GM19099 (cell line): ENCODE data around the gene BDKRB1.

Experiments
- POLR2A ChIP-seq: IDR thresholded peaks from 3 replicates; pipeline ENCODE4 v1.6.1; 2011; ENCODE audit warnings: low read depth; ENCODE audit not compliant: insufficient read length; ENCODE audit errors: extremely low read depth

Gene BDKRB1

GRCh38 chr14:96255501-96256366 lies at the start of gene BDKRB1:
TSS of gene BDKRB1 (plus strand) at chr14:96256210. CDS start at chr14:96263683, 7,473 bp downstream.
- TF ChIP-seq POLR2A = no peak

- no peak for TF ChIP-seq POLR2A
Measured at GRCh38 chr14:96206461-96206860, 49.5 kb upstream of the BDKRB1 start.

- TF ChIP-seq POLR2A = no peak
Measured at GRCh38 chr14:96207686-96208085, 48.3 kb upstream of the BDKRB1 start.

GRCh38 chr14:96208739-96209138 lies 47.3 kb upstream of the BDKRB1 start:
- TF ChIP-seq POLR2A = no peak

GRCh38 chr14:96212140-96212539 lies 43.9 kb upstream of the BDKRB1 start:
- TF ChIP-seq POLR2A = no peak

- no peak for TF ChIP-seq POLR2A
Measured at GRCh38 chr14:96212896-96213295, 43.1 kb upstream of the BDKRB1 start.

- no peak for TF ChIP-seq POLR2A
Measured at GRCh38 chr14:96213871-96214465, 42.0 kb upstream of the BDKRB1 start.

- TF ChIP-seq POLR2A = no peak
Measured at GRCh38 chr14:96214793-96215192, 41.2 kb upstream of the BDKRB1 start.

GRCh38 chr14:96215452-96216244 lies 40.4 kb upstream of the BDKRB1 start:
- TF ChIP-seq POLR2A = no peak

GRCh38 chr14:96216627-96217026 lies 39.4 kb upstream of the BDKRB1 start:
- no peak for TF ChIP-seq POLR2A

GRCh38 chr14:96217376-96217913 lies 38.6 kb upstream of the BDKRB1 start:
- no peak for TF ChIP-seq POLR2A

- no peak for TF ChIP-seq POLR2A
Measured at GRCh38 chr14:96221109-96221650, 34.8 kb upstream of the BDKRB1 start.

- no peak for TF ChIP-seq POLR2A
Measured at GRCh38 chr14:96221841-96222240, 34.2 kb upstream of the BDKRB1 start.

- TF ChIP-seq POLR2A = no peak
Measured at GRCh38 chr14:96224480-96225096, 31.4 kb upstream of the BDKRB1 start.
